Measurements from ENCODE around the gene SPRYD4. TPM values are rescaled to one million over a fixed set of nuclear protein-coding genes. Genes with fewer than 3 reads are reported as not detected.

SPRYD4 gene
- polyA plus RNA-seq (2.1 to 3.3 TPM (median 3.1 TPM) in 3 replicates), polyA minus RNA-seq (1.2 to 3.3 TPM (median 3.0 TPM) in 3 replicates)
- 0.17 TPM for polyA plus RNA-seq (2011; ENCODE audit: low read depth)
- 1.7 and 2.2 TPM in 2 replicates for polyA plus RNA-seq (2011; cell fraction: cytosol; rRNA removed)
- 3.7 TPM in 2 replicates for polyA plus RNA-seq (2011; cell fraction: nucleus; rRNA removed)
- 1.2 TPM in 2 replicates for polyA plus RNA-seq (2012; ENCODE audit: low replicate concordance)
- polyA minus RNA-seq (2011; cell fraction: cytosol; rRNA and poly(A)+ RNA removed) = 0.77 TPM
- polyA minus RNA-seq (2011; cell fraction: nucleus; rRNA and poly(A)+ RNA removed) = 1.2 and 2.0 TPM in 2 replicates

GRCh38 chr12:56468216-56469006 is at the start of gene SPRYD4:
SPRYD4 (plus strand) TSS chr12:56468578; CDS start chr12:56468592, 14 bp downstream.
- Histone ChIP-seq H3K9me1 (ENCODE audit: control insufficient read depth, extremely low read depth, insufficient read depth, low read length) (no peaks in the 10 kb centered on the region), H3K4me2 (ENCODE audit: control insufficient read depth, extremely low read depth, insufficient read depth, low read depth, low read length) (peak within 1 kb of the TSS; percentile 82), H4K20me1 (ENCODE audit: control insufficient read depth, extremely low read depth, insufficient read depth, low read length) (no peaks in the 10 kb centered on the region), H3K27ac (ENCODE audit: control insufficient read depth, insufficient read depth, low read length) (peak within 1 kb of the TSS; percentile 97), H3K4me3 (ENCODE audit: control insufficient read depth in 2 of 3, extremely low read depth in 1 of 3, insufficient read depth in 2 of 3, low read depth in 1 of 3, low read length in 3 of 3) (peak within 1 kb of the TSS; percentile 82 to 98 (median 97)), H3K79me2 (ENCODE audit: control insufficient read depth, insufficient read depth, low read length) (peaks cover 16% of the 10 kb centered on the region), H3K9ac (ENCODE audit: control insufficient read depth, extremely low read depth, insufficient read depth, low read length) (peak within 1 kb of the TSS; percentile 98), H2AFZ (ENCODE audit: control insufficient read depth, low read length) (peak within 1 kb of the TSS; percentile 89), H3K9me3 (ENCODE audit: control insufficient read depth, low read depth, low read length) (no peaks in the 10 kb centered on the region), H3K4me1 (ENCODE audit: control insufficient read depth, extremely low read depth, insufficient read depth, low read length) (peaks cover 9% of the 10 kb centered on the region), H3K36me3 (ENCODE audit: control insufficient read depth in 2 of 2, extremely low read depth in 1 of 2, insufficient read depth in 2 of 2, low read length in 2 of 2) (peaks cover 0 to 12% of the 10 kb centered on the region in 2 experiments), H3K27me3 (ENCODE audit: control insufficient read depth, extremely low read depth, insufficient read depth, low read length) (no peaks in the 10 kb centered on the region)
- DNase-seq (ENCODE audit: low read depth, low spot score) (no peak), FAIRE-seq (no peak)
- dilution Hi-C loops (cut with MboI; ENCODE audit: extremely low pct_ligation_motif_present, low sequenced_read_pairs) = no loop called here
- TF ChIP-seq EZH2 (IDR thresholded peaks at IDR 0.05; ENCODE audit: low read length) = no peak
- TF ChIP-seq CTCF (optimal IDR thresholded peaks at IDR 0.05 in 1 of 3, IDR thresholded peaks at IDR 0.05 in 1 of 3, conservative IDR thresholded peaks at IDR 0.05 in 1 of 3; ENCODE audit: extremely low read depth in 1 of 3, insufficient read depth in 2 of 3, low read length in 3 of 3) = peak; percentile 14 to 82 (median 21)

GRCh38 chr12:56420411-56420810 is 48.0 kb upstream of the SPRYD4 start:
- Histone ChIP-seq H3K79me2 (ENCODE audit: control insufficient read depth, insufficient read depth, low read length) (no peaks in the 10 kb centered on the region), H3K4me1 (ENCODE audit: control insufficient read depth, extremely low read depth, insufficient read depth, low read length) (no peaks in the 10 kb centered on the region), H3K9ac (ENCODE audit: control insufficient read depth, extremely low read depth, insufficient read depth, low read length) (no peak overlapping the region), H3K9me1 (ENCODE audit: control insufficient read depth, extremely low read depth, insufficient read depth, low read length) (no peaks in the 10 kb centered on the region), H3K36me3 (ENCODE audit: control insufficient read depth in 2 of 2, extremely low read depth in 1 of 2, insufficient read depth in 2 of 2, low read length in 2 of 2) (peaks cover 5 to 30% of the 10 kb centered on the region in 2 experiments), H4K20me1 (ENCODE audit: control insufficient read depth, extremely low read depth, insufficient read depth, low read length) (no peaks in the 10 kb centered on the region), H3K27me3 (ENCODE audit: control insufficient read depth, extremely low read depth, insufficient read depth, low read length) (no peaks in the 10 kb centered on the region), H3K4me3 (ENCODE audit: control insufficient read depth in 2 of 3, extremely low read depth in 1 of 3, insufficient read depth in 2 of 3, low read depth in 1 of 3, low read length in 3 of 3) (no peak overlapping the region), H3K9me3 (ENCODE audit: control insufficient read depth, low read depth, low read length) (no peaks in the 10 kb centered on the region), H3K27ac (ENCODE audit: control insufficient read depth, insufficient read depth, low read length) (no peak overlapping the region), H3K4me2 (ENCODE audit: control insufficient read depth, extremely low read depth, insufficient read depth, low read depth, low read length) (no peak overlapping the region), H2AFZ (ENCODE audit: control insufficient read depth, low read length) (no peak overlapping the region)
- FAIRE-seq (no peak), DNase-seq (ENCODE audit: low read depth, low spot score) (no peak)
- TF ChIP-seq CTCF (optimal IDR thresholded peaks at IDR 0.05 in 1 of 3, IDR thresholded peaks at IDR 0.05 in 1 of 3, conservative IDR thresholded peaks at IDR 0.05 in 1 of 3; ENCODE audit: extremely low read depth in 1 of 3, insufficient read depth in 2 of 3, low read length in 3 of 3) (no peak), EZH2 (IDR thresholded peaks at IDR 0.05; ENCODE audit: low read length) (no peak)
- dilution Hi-C loops (cut with MboI; ENCODE audit: extremely low pct_ligation_motif_present, low sequenced_read_pairs) = no loop called here

All from keratinocyte (primary cell).